GM23338 (cell line): ENCODE data around the gene TUBB1.

ENCODE experiments used
- CREB1 ChIP-seq: fragments of 250-450 bp; sonication (Bioruptor Pico); IDR thresholded peaks from 2 replicates; pipeline ENCODE4 v1.5.0; 2020; ENCODE audit warnings: low read depth, mild to moderate bottlenecking, moderate library complexity
- CTCF ChIP-seq, 2 experiments: fragments of 200-600 bp in 1 of 2; sonication (generic) in 1 of 2; conservative IDR thresholded peaks; 2 replicates each; pipeline versions ENCODE4 v1.5.1 to v1.6.1; 2016 to 2017; ENCODE audit warnings: antibody characterized with exemption in 2 of 2, low read depth in 2 of 2, mild to moderate bottlenecking in 2 of 2, moderate library complexity in 1 of 2
- ETS1 ChIP-seq: IDR thresholded peaks from 2 replicates; pipeline ENCODE4 v1.6.1; 2016; ENCODE audit warnings: antibody characterized with exemption
- EZH2 ChIP-seq: fragments of 200-600 bp; sonication (generic); IDR thresholded peaks from one replicate; pipeline ENCODE4 v1.8.0; 2017; ENCODE audit warnings: antibody characterized with exemption, mild to moderate bottlenecking, low read depth; ENCODE audit not compliant: unreplicated experiment
- EZH2phosphoT487 ChIP-seq: fragments of 200-600 bp; sonication (generic); IDR thresholded peaks from one replicate; pipeline ENCODE4 v1.8.1; 2018; ENCODE audit warnings: antibody characterized with exemption; ENCODE audit not compliant: unreplicated experiment
- JUNB ChIP-seq: IDR thresholded peaks from one replicate; pipeline ENCODE4 v1.6.1; 2016; ENCODE audit warnings: antibody characterized with exemption; ENCODE audit not compliant: unreplicated experiment
- POLR2AphosphoS5 ChIP-seq: IDR thresholded peaks from 2 replicates; pipeline ENCODE4 v1.6.1; 2016; ENCODE audit warnings: antibody characterized with exemption, low read depth
- REST ChIP-seq: IDR thresholded peaks from one replicate; pipeline ENCODE4 v1.6.1; 2018; ENCODE audit warnings: antibody characterized with exemption; ENCODE audit not compliant: unreplicated experiment
- STAT1 ChIP-seq: IDR thresholded peaks from one replicate; pipeline ENCODE4 v1.6.1; 2016; ENCODE audit warnings: antibody characterized with exemption; ENCODE audit not compliant: unreplicated experiment
- ZNF114 ChIP-seq: fragments of 250-450 bp; sonication (Bioruptor Pico); IDR thresholded peaks from 2 replicates; pipeline ENCODE4 v1.5.0; 2020; ENCODE audit warnings: mild to moderate bottlenecking, moderate library complexity

- TF ChIP-seq CTCF (conservative IDR thresholded peaks at IDR 0.05; ENCODE audit: low read depth in 2 of 2): no peak
- no peak for TF ChIP-seq EZH2phosphoT487
- TF ChIP-seq ZNF114 (CRISPR knock-in tag): no peak
- no peak for TF ChIP-seq EZH2
- no peak for TF ChIP-seq POLR2AphosphoS5
- no peak for TF ChIP-seq STAT1
- TF ChIP-seq REST: no peak
- TF ChIP-seq ETS1: no peak
- TF ChIP-seq CREB1 (CRISPR knock-in tag): no peak
- no peak for TF ChIP-seq JUNB
Measured at GRCh38 chr20:59033616-59034165, 14.5 kb downstream of the TUBB1 start.
